Stimulated activated CD4-positive, alpha-beta T cell treated with anti-CD3 and anti-CD28 coated beads, Interleukin-12 subunit alpha, Interleukin-12 subunit beta, amount 100 ng/mL, for 48 hours (primary cell): ENCODE data around the gene TFEB.

Experiments
- DNase-seq, 3 donors: peaks; one replicate each; pipeline ENCODE4 v3.0.0-alpha.2; 2020; ENCODE audit warnings: low read depth in 2 of 3, low spot score in 1 of 3

TFEB gene

GRCh38 chr6:41677124-41677921, 58.1 kb downstream of the TFEB start:
- no peak for DNase-seq

GRCh38 chr6:41676431-41676830, 59.0 kb downstream of the TFEB start:
- DNase-seq: no peak

DNA sequence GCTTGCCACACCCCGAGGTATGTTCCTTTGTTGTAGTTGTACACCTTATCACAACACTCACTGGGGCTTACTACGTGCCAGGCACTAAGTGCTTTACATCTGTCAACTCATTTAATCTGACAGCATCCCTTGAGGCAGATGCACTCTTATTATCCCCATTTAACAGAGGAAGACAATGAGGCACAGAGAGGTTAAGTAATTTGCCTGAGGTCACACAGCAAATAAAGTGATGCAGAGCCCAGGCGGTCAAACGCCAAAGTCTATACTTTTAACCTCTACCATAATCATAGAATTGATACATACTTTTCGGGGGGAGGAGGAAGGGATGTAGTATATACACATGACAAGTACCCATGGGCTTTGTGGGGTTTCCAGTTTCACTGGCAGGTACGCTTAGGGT, 59.4 kb downstream of the TFEB start:
- DNase-seq: no peak

GRCh38 chr6:41675176-41675775, 60.1 kb downstream of the TFEB start:
- DNase-seq: no peak

GRCh38 chr6:41674231-41675000, 61.0 kb downstream of the TFEB start:
- no peak for DNase-seq

DNA sequence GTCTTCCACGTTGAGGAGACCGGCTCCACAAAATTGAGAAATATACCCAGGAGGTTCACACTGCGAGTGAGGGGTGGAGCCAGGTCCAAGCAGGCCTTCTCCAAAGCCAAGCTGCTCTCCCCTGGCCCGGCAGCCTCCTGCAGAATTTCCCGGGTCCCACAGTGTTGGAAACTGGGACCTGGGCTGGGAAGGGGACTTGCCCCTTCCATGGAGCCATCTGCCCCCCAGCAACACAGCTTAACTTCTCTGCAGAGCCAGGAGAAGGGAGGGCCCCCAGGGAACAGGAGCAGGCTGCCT, 61.8 kb downstream of the TFEB start:
- DNase-seq: no peak

- no peak for DNase-seq
These were observed 62.3 kb downstream of the TFEB start for GRCh38 chr6:41672816-41673703.

- no peak for DNase-seq
These were observed 63.4 kb downstream of the TFEB start for GRCh38 chr6:41672016-41672415.

DNA sequence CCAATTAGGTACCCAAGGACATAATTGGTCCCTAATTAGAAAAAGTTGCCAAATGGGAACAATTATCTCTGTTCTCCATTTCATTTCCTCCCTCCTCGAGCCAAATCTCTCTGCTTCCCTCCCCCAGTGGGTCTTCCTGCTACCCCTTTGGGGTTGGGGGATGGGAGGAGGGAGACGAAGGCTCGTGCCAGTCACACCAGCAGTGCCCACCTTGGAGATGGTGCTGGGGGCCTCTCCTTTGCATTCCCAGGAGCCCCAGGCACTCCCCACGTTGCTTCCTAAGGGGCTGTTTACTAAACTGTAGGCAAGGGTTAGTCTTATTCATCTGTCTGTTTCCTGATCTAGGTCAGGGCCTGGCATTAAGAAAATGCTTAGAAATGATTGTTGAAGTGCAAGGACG, 64.0 kb downstream of the TFEB start:
- DNase-seq: no peak

DNA sequence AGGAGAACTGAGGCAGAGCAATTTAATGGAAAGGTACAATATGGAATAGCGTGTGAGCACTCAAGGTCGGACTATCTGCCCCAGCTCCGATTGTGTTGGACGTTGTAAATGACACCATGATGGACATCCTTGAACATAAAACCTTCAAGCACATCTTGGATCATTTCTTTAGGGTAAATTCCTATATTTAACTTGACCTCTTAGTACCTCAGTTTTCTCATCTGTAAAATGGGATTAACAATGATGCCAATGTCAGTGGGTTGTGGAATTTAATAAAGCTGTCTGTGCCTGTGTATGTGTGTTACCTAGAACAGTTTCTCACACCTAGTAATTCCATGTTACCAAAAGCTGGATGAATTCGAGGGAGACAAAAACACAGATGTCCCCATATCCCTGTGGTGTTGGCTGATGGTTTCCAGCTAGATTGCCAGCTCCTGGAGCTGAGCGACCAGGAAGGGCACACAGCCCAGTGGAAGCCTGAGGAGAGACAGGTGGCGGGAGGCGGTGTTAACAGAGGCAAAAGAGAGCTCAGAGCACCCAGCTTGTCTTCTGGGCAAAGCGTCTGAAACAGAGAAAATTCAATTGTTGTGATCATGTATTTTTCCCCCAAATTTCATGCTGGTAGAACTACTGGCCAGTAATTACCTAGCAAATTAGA, 64.6 kb downstream of the TFEB start:
- DNase-seq: no peak

- no peak for DNase-seq
These were observed 66.4 kb downstream of the TFEB start for GRCh38 chr6:41668968-41669367.

GRCh38 chr6:41667195-41667594, 68.2 kb downstream of the TFEB start:
- DNase-seq: no peak

GRCh38 chr6:41664271-41664670, 71.1 kb downstream of the TFEB start:
- no peak for DNase-seq

DNA sequence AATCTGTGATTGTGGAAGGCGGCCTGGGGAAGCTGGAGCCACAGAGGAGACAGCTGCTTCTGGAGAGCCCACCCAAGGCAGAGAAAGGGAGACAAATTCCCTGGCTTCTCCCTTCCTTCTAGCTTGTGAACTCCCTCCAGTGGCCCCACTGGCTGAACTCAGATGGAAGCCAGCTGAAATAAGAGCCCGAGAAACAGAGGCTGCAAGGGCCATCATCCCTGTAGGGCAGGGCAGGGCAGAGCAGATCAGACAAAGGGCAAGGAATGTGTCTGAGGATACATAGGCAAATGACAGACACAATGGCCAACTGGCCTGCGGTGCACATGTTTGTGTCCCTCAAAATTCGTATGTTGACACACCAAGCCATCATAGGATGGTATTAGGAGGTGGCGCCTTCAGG, 71.8 kb downstream of the TFEB start:
- DNase-seq: no peak

DNA sequence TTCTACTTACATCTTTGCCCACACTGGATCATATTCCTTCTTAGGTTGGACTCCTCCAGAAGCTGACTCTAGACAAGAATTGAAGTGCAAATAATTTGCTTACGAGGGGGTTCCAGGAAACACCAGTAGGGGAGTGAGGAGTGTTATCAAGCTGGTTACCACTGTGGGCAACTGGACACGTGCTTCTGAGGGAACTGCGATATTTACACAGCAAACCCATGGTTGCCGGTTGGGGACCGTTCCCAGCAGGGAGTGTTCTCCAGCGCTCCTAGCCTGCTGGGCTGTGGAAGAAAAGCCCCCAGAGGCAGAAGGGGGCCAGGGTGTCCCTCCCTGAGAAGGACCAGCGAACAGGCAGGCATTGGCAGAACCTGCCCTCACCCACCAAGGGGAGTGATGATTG, 75.5 kb downstream of the TFEB start:
- DNase-seq: no peak

DNA sequence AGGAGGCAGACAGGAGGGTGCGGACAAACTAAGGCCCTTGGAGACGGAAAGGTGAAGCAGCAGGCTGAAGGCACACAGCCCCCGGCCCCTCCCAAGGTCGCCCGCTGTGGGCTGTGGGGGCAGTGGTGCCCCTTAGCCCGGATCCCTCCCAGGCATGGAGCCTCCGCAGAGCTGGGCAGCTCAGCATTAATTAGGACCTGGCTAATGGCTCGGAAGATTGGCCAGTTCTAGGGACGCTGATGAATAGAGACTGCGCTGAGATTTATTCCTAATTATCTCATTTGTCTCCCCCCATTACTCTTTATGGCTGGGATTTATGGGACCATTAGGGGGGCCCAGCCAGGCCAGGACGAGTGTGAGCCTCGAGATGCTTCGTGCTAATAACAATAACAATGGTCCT, 76.8 kb downstream of the TFEB start:
- DNase-seq: no peak

DNA sequence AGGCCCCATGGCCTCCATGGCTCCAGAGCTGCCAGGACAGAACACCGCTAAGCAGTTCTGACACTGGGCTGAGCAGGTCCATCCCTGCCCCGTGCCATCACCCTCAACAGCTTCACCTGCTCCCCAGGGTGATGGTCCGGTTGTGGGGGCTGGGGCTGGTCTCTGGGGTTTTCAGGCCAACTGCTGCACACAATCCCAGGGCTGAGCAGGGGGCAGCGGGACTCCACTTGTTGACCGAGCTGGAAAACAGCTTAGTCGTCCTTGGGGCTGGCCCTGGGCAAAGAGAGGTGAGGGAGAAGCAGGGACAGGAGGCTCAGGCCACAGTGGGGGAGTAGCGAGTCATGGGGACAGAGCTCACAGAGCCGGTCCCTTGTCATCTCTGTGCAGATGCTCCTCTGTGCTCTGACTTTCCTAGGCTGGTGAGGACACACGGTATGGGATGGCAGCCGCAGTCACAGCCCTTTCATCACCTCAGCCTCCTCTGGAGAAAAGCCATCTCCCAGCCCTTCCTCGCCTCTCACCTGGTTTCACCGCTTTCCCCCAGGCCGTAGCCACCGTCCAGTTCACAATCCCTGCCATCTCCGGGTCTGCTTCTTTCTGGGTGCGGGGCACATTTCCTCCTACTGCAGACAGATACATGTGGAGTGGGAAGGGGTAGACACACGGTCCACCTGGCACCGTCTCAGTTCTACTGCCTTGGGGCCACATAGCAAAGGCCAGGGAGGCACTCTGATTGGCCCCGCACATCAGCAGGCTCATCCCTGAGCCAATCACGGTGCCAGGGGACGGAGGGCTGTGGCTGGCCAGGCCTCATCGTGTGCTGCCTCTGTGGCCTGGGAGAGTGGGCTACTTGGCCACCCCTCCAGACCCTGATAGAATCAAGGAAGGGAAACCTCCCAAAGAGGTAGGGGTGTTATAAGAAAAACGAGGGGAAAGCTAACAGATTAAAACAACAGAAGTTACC, 78.0 kb downstream of the TFEB start:
- no peak for DNase-seq

GRCh38 chr6:41656002-41656691, 79.3 kb downstream of the TFEB start:
- no peak for DNase-seq

DNA sequence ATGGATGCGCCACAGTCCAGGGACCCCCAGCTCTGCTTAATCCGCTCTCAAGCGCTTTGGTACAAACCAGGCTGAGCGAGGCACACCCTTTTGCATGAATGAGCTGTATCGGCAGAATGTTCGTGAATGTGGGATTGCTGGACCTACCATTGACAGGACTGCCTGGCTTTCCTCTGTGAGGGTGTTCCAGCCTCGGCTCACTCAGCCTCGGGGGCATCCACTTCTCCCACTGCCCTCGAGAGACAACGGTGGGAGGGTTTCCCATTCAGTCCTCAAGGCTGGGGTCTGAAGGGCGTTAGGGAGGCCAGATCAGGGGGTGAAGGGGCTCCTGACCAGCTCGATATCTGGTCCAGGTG, 79.8 kb downstream of the TFEB start:
- no peak for DNase-seq
